NCI-H2227 (cell line): ENCODE measurements around the gene PTGES2.

Source experiments
- DNase-seq: peaks from one replicate; lab custom pipeline; 2025; ENCODE audit not compliant: unreplicated experiment; lab: John Stamatoyannopoulos, UW

PTGES2 gene

GRCh38 chr9:128103589-128103962, 24.0 kb downstream of the PTGES2 start:
- no peak for DNase-seq

- DNase-seq, result no peak
Observed at GRCh38 chr9:128102861-128103588, 24.5 kb downstream of the PTGES2 start.

- no peak for DNase-seq
Observed at GRCh38 chr9:128102196-128102595, 25.3 kb downstream of the PTGES2 start.

GRCh38 chr9:128101690-128102089, 25.8 kb downstream of the PTGES2 start:
- no peak for DNase-seq

- no peak for DNase-seq
Observed at GRCh38 chr9:128101231-128101661, 26.3 kb downstream of the PTGES2 start.

- no peak for DNase-seq
Observed at GRCh38 chr9:128100581-128100980, 26.9 kb downstream of the PTGES2 start.

- no peak for DNase-seq
Observed at GRCh38 chr9:128099932-128100491, 27.5 kb downstream of the PTGES2 start.

GRCh38 chr9:128099231-128099931, 28.1 kb downstream of the PTGES2 start:
- no peak for DNase-seq

GRCh38 chr9:128098297-128099230, 29.0 kb downstream of the PTGES2 start:
- DNase-seq, result peak; percentile 84

- no peak for DNase-seq
Observed at GRCh38 chr9:128097543-128098296, 29.8 kb downstream of the PTGES2 start.

- DNase-seq, result no peak
Observed at GRCh38 chr9:128096616-128097536, 30.7 kb downstream of the PTGES2 start.

- DNase-seq, result no peak
Observed at GRCh38 chr9:128094950-128095544, 32.5 kb downstream of the PTGES2 start.

GRCh38 chr9:128094166-128094949, 33.2 kb downstream of the PTGES2 start:
- peak; percentile 92 for DNase-seq

GRCh38 chr9:128093011-128093410, 34.5 kb downstream of the PTGES2 start:
- DNase-seq, result no peak

- DNase-seq, result no peak
Observed at GRCh38 chr9:128092199-128092977, 35.1 kb downstream of the PTGES2 start.

- peak; percentile 47 for DNase-seq
Observed at GRCh38 chr9:128091571-128091970, 36.0 kb downstream of the PTGES2 start.

GRCh38 chr9:128091144-128091543, 36.4 kb downstream of the PTGES2 start:
- DNase-seq, result peak; percentile 86
